H1 (cell line): ENCODE results near the gene SERPINB5. TPM values are rescaled to one million over a fixed set of nuclear protein-coding genes. Genes with fewer than 3 reads are reported as not detected.
A peak's percentile ranks its signal among the peaks of the same experiment; 100 is the strongest.

Experiments used
- CTCF ChIA-PET: fragments of 300-600 bp; sonication (Branson Sonifier 250); formaldehyde crosslinking; loops from one replicate; lab custom pipeline; 2021; ENCODE audit not compliant: partially characterized antibody; lab: Charles Lee
- POLR2A ChIA-PET: fragments of 300-600 bp; sonication (Branson Sonifier 250); formaldehyde crosslinking; loops from one replicate; lab custom pipeline; 2021; ENCODE audit warnings: inconsistent platforms; ENCODE audit not compliant: partially characterized antibody; lab: Charles Lee
- DNase-seq, 2 experiments: peaks; one replicate each; pipeline versions ENCODE4 v3.0.0 to v3.0.0-alpha.2; 2010 to 2022; ENCODE audit warnings: low spot score in 2 of 2, low read depth in 1 of 2, mixed read lengths in 1 of 2
- FAIRE-seq: peaks from 2 replicates; lab custom pipeline; 2011; peaks lifted over from hg19 to GRCh38; lab: Jason Lieb, UNC
- H2AFZ ChIP-seq: 2 replicates; pipeline ENCODE4 v1.8.1; 2012; ENCODE audit warnings: low read length, inconsistent platforms
- H2AK5ac ChIP-seq: 2 replicates; pipeline ENCODE4 v1.6.1; 2013; ENCODE audit warnings: low read depth, low read length
- H2BK120ac ChIP-seq: replicated peaks from 2 replicates; pipeline ENCODE3; 2013; ENCODE audit warnings: low read depth, low read length, inconsistent platforms
- H2BK12ac ChIP-seq: 2 replicates; pipeline ENCODE4 v1.6.1; 2013; ENCODE audit warnings: low read depth, low read length
- H2BK15ac ChIP-seq: 2 replicates; pipeline ENCODE4 v1.6.1; 2013; ENCODE audit warnings: low read length
- H2BK20ac ChIP-seq: 2 replicates; pipeline ENCODE4 v1.6.1; 2013; ENCODE audit warnings: low read length
- H2BK5ac ChIP-seq: 2 replicates; pipeline ENCODE4 v1.6.1; 2013; ENCODE audit warnings: low read depth, low read length
- H3K14ac ChIP-seq: 2 replicates; pipeline ENCODE4 v1.6.1; 2013; ENCODE audit warnings: inconsistent platforms; ENCODE audit not compliant: insufficient read length
- H3K18ac ChIP-seq: 2 replicates; pipeline ENCODE4 v1.6.1; 2013; ENCODE audit warnings: low read length; ENCODE audit errors: extremely low read depth
- H3K23ac ChIP-seq: 2 replicates; pipeline ENCODE4 v1.6.1; 2013; ENCODE audit warnings: inconsistent platforms; ENCODE audit not compliant: insufficient read length
- H3K23me2 ChIP-seq: 2 replicates; pipeline ENCODE4 v1.6.1; 2013; ENCODE audit warnings: low read depth, low read length
- H3K27ac ChIP-seq: 2 replicates; pipeline ENCODE4 v1.6.1; 2011; ENCODE audit warnings: low read depth, low read length, inconsistent platforms
- H3K27me3 ChIP-seq, 4 experiments: replicated peaks in 1 of 4; 1 replicate in 1 of 4; 2 replicates in 3 of 4; pipeline versions ENCODE4 v1.6.1 to v1.8.1; 2011 to 2013; ENCODE audit warnings: low read length in 3 of 4, mild to moderate bottlenecking in 3 of 4, inconsistent platforms in 2 of 4, mixed read lengths in 2 of 4, moderate library complexity in 1 of 4; ENCODE audit not compliant: control insufficient read depth in 3 of 4, insufficient read depth in 3 of 4; ENCODE audit errors: extremely low read depth in 1 of 4
- H3K36me3 ChIP-seq, 4 experiments: 2 replicates each; pipeline versions ENCODE4 v1.6.1 to v1.8.1; 2011 to 2013; ENCODE audit warnings: mild to moderate bottlenecking in 4 of 4, low read length in 3 of 4, moderate library complexity in 2 of 4, control low read depth in 1 of 4, inconsistent platforms in 1 of 4; ENCODE audit not compliant: insufficient read depth in 4 of 4, control insufficient read depth in 2 of 4
- H3K4ac ChIP-seq: replicated peaks from 2 replicates; pipeline ENCODE3; 2013; ENCODE audit warnings: low read length, low read depth, mixed read lengths, inconsistent platforms; ENCODE audit not compliant: insufficient read length
- H3K4me1 ChIP-seq, 4 experiments: replicated peaks in 1 of 4; 1 replicate in 1 of 4; 2 replicates in 3 of 4; pipeline versions ENCODE4 v1.6.1 to v1.8.1; 2011 to 2013; ENCODE audit warnings: low read length in 3 of 4, inconsistent platforms in 2 of 4, mixed read lengths in 1 of 4; ENCODE audit not compliant: insufficient read depth in 4 of 4, control insufficient read depth in 3 of 4
- H3K4me2 ChIP-seq, 2 experiments: 2 replicates each; pipeline versions ENCODE4 v1.6.1 to v1.8.1; 2011 to 2013; ENCODE audit warnings: low read depth in 2 of 2, low read length in 2 of 2, control low read depth in 1 of 2, inconsistent platforms in 1 of 2, mild to moderate bottlenecking in 1 of 2; ENCODE audit not compliant: insufficient read depth in 1 of 2
- H3K4me3 ChIP-seq, 4 experiments: fragments of 200-600, 300-600 bp in 1 of 4; sonication (generic), shearing (Covaris generic), sonication (Bioruptor Twin) in 1 of 4; 2 replicates each; pipeline versions ENCODE4 v1.5.1 to v1.8.1; 2011 to 2016; ENCODE audit warnings: low read length in 4 of 4, low read depth in 3 of 4, control low read depth in 2 of 4, inconsistent platforms in 2 of 4, mild to moderate bottlenecking in 2 of 4, mixed read lengths in 1 of 4, moderate library complexity in 1 of 4; ENCODE audit not compliant: insufficient read depth in 2 of 4; ENCODE audit errors: extremely low read depth in 1 of 4
- H3K56ac ChIP-seq: replicated peaks from 2 replicates; pipeline ENCODE3; 2013; ENCODE audit warnings: low read depth, mild to moderate bottlenecking, mixed read lengths, low read length, inconsistent platforms; ENCODE audit not compliant: insufficient read length
- H3K79me1 ChIP-seq: 2 replicates; pipeline ENCODE4 v1.6.1; 2013; ENCODE audit warnings: low read depth, low read length, control low read depth
- H3K79me2 ChIP-seq, 2 experiments: 2 replicates each; pipeline versions ENCODE4 v1.6.1 to v1.8.1; 2012 to 2013; ENCODE audit warnings: low read length in 2 of 2, mild to moderate bottlenecking in 2 of 2, inconsistent platforms in 1 of 2; ENCODE audit not compliant: insufficient read depth in 2 of 2, control insufficient read depth in 1 of 2
- H3K9ac ChIP-seq, 4 experiments: replicated peaks in 1 of 4; 1 replicate in 1 of 4; 2 replicates in 3 of 4; pipeline versions ENCODE4 v1.6.1 to v1.8.1; 2011 to 2013; ENCODE audit warnings: low read depth in 3 of 4, low read length in 3 of 4, control low read depth in 2 of 4, mild to moderate bottlenecking in 2 of 4, moderate library complexity in 2 of 4, inconsistent platforms in 1 of 4; ENCODE audit errors: extremely low read depth in 1 of 4
- H3K9me3 ChIP-seq, 2 experiments: 2 replicates each; pipeline versions ENCODE4 v1.6.1 to v1.8.1; 2012 to 2013; ENCODE audit warnings: mild to moderate bottlenecking in 2 of 2, moderate library complexity in 2 of 2, control low read depth in 1 of 2, inconsistent platforms in 1 of 2, low read depth in 1 of 2, low read length in 1 of 2, mixed read lengths in 1 of 2; ENCODE audit not compliant: insufficient read depth in 2 of 2
- H4K20me1 ChIP-seq, 2 experiments: replicated peaks in 1 of 2; 2 replicates each; pipeline versions ENCODE3 to v1.8.1; 2011 to 2013; ENCODE audit warnings: inconsistent platforms in 2 of 2, low read length in 2 of 2, mild to moderate bottlenecking in 1 of 2; ENCODE audit not compliant: insufficient read depth in 2 of 2, control insufficient read depth in 1 of 2
- H4K5ac ChIP-seq: 2 replicates; pipeline ENCODE4 v1.6.1; 2013; ENCODE audit warnings: low read length, low read depth, mixed read lengths, inconsistent platforms; ENCODE audit not compliant: insufficient read length
- H4K8ac ChIP-seq: 2 replicates; pipeline ENCODE4 v1.8.0; 2013; ENCODE audit warnings: mild to moderate bottlenecking, moderate library complexity, low read length, inconsistent platforms; ENCODE audit not compliant: insufficient read depth; ENCODE audit errors: extremely low read depth
- H4K91ac ChIP-seq: replicated peaks from 2 replicates; pipeline ENCODE3; 2013; ENCODE audit warnings: low read length, mixed read lengths, inconsistent platforms; ENCODE audit not compliant: insufficient read length
- EP300 ChIP-seq, 2 experiments: IDR thresholded peaks; 1 replicate in 1 of 2; 2 replicates in 1 of 2; pipeline ENCODE4 v1.6.1; 2011 to 2012; ENCODE audit warnings: low read depth in 2 of 2, low read length in 2 of 2, mild to moderate bottlenecking in 2 of 2, borderline replicate concordance in 1 of 2, inconsistent platforms in 1 of 2, moderate library complexity in 1 of 2
- HDAC6 ChIP-seq: IDR thresholded peaks from one replicate; pipeline ENCODE4 v1.7.1; 2012; ENCODE audit warnings: low read depth, mild to moderate bottlenecking, inconsistent platforms, low read length, moderate library complexity
- NANOG ChIP-seq: IDR thresholded peaks from 2 replicates; pipeline ENCODE4 v1.6.1; 2011; ENCODE audit warnings: low read length, low read depth, mild to moderate bottlenecking, inconsistent platforms; ENCODE audit not compliant: insufficient read depth, poor library complexity, severe bottlenecking
- SRF ChIP-seq: IDR thresholded peaks from 2 replicates; pipeline ENCODE4 v1.6.1; 2011; ENCODE audit warnings: mild to moderate bottlenecking, low read depth, low read length, moderate library complexity
- TBP ChIP-seq: IDR thresholded peaks from 2 replicates; pipeline ENCODE4 v1.6.1; 2011; ENCODE audit warnings: low read depth, low read length, improper control_type of control experiment
- WGBS, 2 experiments: shearing (Covaris generic) in 1 of 2; methylation state at CpG; one replicate each; pipeline versions ENCODE4 v1.1.6 to v1.1.7; 2013 to 2015; ENCODE audit warnings: low lambda C conversion rate in 2 of 2, mixed read lengths in 2 of 2, inconsistent platforms in 1 of 2, low coverage in 1 of 2, missing lambda C conversion rate in 1 of 2; ENCODE audit not compliant: insufficient replicate concordance in 2 of 2, insufficient coverage in 1 of 2, insufficient read length in 1 of 2; ENCODE audit errors: extremely low coverage in 1 of 2, missing lambda C conversion rate in 1 of 2; 5-methylcytosine and 5-hydroxymethylcytosine counted together
- polyA plus RNA-seq, 7 experiments: library from polyadenylated mRNA; depleted of rRNA in 3 of 7; stranded (reverse) in 5 of 7; unstranded in 2 of 7; fragments of >200 nt in 5 of 7; fragments of 200-250 nt in 2 of 7; gene quantifications; 1 replicate in 5 of 7; 2 replicates in 1 of 7; 4 replicates in 1 of 7; pipeline versions ENCODE4 v1.2.1 to v1.2.3, GENCODE V29; 2011 to 2013; ENCODE audit warnings: missing spikeins in 2 of 7, mixed read lengths in 2 of 7
- total RNA-seq: library from RNA; stranded (reverse); fragmentation: NEBNext Ultra II Directional; extraction: Animal tissue kit (Norgen Biotek cat#: 25700); gene quantifications from 2 replicates; pipeline ENCODE4 v1.2.1, GENCODE V29; 2021
- TF ChIP-seq, protein P1 (sequence below): IDR thresholded peaks from 2 replicates; pipeline ENCODE4 v1.6.1; 2012; ENCODE audit warnings: inconsistent platforms

The SERPINB5 gene
- total and polyA plus RNA-seq, 2 of the 8 experiments (the other 6 are each of a cell fraction or from before 2014, with no cell fraction given), result 0.03 TPM; not detected in 1

DNA sequence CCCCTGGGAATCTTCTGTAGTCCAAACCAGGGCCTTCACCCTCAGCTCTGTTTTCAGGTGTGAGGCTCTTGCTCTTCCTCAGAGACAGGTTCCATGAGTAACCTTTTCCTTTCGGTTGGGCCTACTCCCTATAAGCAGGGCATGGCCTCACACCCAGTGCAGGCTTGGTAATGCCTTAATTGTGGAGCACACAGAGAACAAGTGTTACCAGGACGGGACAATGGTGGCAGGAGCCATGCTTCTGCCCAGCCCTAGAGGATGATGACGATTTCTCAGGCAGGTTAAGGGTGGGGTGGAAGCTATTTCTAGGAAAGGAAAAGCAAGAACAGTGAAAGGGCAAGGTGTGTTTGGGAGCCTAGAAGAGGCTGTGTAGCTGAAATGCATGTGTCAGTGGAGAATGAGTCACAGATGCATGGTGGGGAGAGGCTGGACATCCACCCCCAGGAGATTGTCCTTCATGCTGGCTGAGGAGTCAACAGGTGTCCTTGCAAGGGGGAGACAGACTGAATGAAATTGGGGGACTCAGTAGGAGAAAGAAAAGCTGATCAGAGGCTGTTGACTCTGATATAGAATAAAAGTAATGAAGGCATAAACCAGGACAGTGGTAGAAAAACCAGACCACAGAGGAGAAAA is 43.4 kb downstream of the SERPINB5 start:
- no peaks in the 10 kb centered on the region for H3K27me3 ChIP-seq
- H3K36me3 ChIP-seq, result no peaks in the 10 kb centered on the region
- H3K23ac ChIP-seq, result no peak overlapping the region
- H2BK5ac ChIP-seq, result no peak overlapping the region
- no peak overlapping the region for H4K5ac ChIP-seq
- H4K20me1 ChIP-seq, result no peaks in the 10 kb centered on the region
- H4K91ac ChIP-seq, result no peak overlapping the region
- H3K79me2 ChIP-seq, result no peaks in the 10 kb centered on the region
- peaks cover 0 to 3% (median under 1%) of the 10 kb centered on the region in 4 experiments; a peak in 3 of 7 replicates for H3K4me1 ChIP-seq
- H3K14ac ChIP-seq, result no peak overlapping the region
- POLR2A ChIA-PET, result no interaction called here
- peak overlapping the region; percentile 51; the same call in 1 of the 2 replicates for H2AFZ ChIP-seq
- no peak overlapping the region for H3K27ac ChIP-seq
- H3K56ac ChIP-seq, result no peak overlapping the region
- FAIRE-seq, result no peak
- no peak overlapping the region for H3K4me3 ChIP-seq
- H3K4ac ChIP-seq, result no peak overlapping the region
- H3K23me2 ChIP-seq, result no peaks in the 10 kb centered on the region
- H3K9me3 ChIP-seq, result no peaks in the 10 kb centered on the region
- H3K9ac ChIP-seq, result no peak overlapping the region
- no peak overlapping the region for H2BK20ac ChIP-seq
- no peaks in the 10 kb centered on the region for H3K79me1 ChIP-seq
- TF ChIP-seq SRF (no peak), TBP (no peak), HDAC6 (no peak), EP300 (IDR thresholded peaks at IDR 0.05; ENCODE audit: borderline replicate concordance in 1 of 2, low read depth in 2 of 2, low read length in 2 of 2) (no peak), NANOG (no peak)
- TF ChIP-seq, protein P1, sequence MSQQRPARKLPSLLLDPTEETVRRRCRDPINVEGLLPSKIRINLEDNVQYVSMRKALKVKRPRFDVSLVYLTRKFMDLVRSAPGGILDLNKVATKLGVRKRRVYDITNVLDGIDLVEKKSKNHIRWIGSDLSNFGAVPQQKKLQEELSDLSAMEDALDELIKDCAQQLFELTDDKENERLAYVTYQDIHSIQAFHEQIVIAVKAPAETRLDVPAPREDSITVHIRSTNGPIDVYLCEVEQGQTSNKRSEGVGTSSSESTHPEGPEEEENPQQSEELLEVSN, result no peak
- TF ChIP-seq, all 59 proteins: peak for 0
- DNase-seq, result no peak
- Histone ChIP-seq H2BK120ac (no peak overlapping the region), H3K18ac (no peak overlapping the region), H2BK12ac (no peak overlapping the region), H3K4me2 (no peak overlapping the region), H2BK15ac (peak overlapping the region; percentile 49; the same call in 1 of the 2 replicates), H4K8ac (no peak overlapping the region), H2AK5ac (no peak overlapping the region)
- CTCF ChIA-PET, result interaction anchor here (0.7 to 17.3 kb wide), 10 partner anchors 9 to 324 kb away, joined by 3 to 366 read pairs (median 17); partner anchors contain the start of gene SERPINB13
- 93% methylated on average over 3 of the region's 3 CpGs; no CpG with 5 or more reads in 1 of the 2 experiments for WGBS, 2 experiments
